ENCODE measurements around the gene HSP90AB1. TPM values are rescaled to one million over a fixed set of nuclear protein-coding genes. Genes with fewer than 3 reads are reported as not detected.

The HSP90AB1 gene
- total RNA-seq, 4 donors from 2014 or later, result 105 to 371 (median 242) TPM

GRCh38 chr6:44275271-44275748 is 28.4 kb downstream of the HSP90AB1 start:
- TF ChIP-seq POLR2AphosphoS5 (IDR thresholded peaks at IDR 0.05) (no peak), EP300 (IDR thresholded peaks at IDR 0.05; ENCODE audit: low read depth) (no peak), CTCF (IDR thresholded peaks at IDR 0.05) (no peak), POLR2A (IDR thresholded peaks at IDR 0.05) (no peak)
- intact Hi-C loops (cut with DNase I; ENCODE audit: low total_unique reads) (loop anchor here (10.0 kb wide), 1 partner anchor 59 kb away; no protein-coding TSS in a partner anchor), in situ Hi-C loops (cut with MboI; ENCODE audit: low pct_ligation_motif_present in 1 of 4, low pct_unique_long_range_greater_than_20kb in 1 of 4, low sequenced_read_pairs in 3 of 4) (no loop called here)
- WGBS, 2 donors (ENCODE audit: low coverage in 1 of 2), result 93% methylated on average over 59 of the region's 59 CpGs; no CpG with 5 or more reads in 1 of the 2 donors
- Histone ChIP-seq H3K27ac (no peak overlapping the region), H3K4me1 (peaks cover 0 to 14% (median 12%) of the 10 kb centered on the region in 4 donors), H3K27me3 (peaks cover 84% of the 10 kb centered on the region), H3K4me3 (peak overlapping the region in 1 of 4 donors; percentile 36), H3K36me3 (no peaks in the 10 kb centered on the region), H3K9me3 (no peaks in the 10 kb centered on the region)
- no peak for DNase-seq

- Histone ChIP-seq H3K36me3 (no peaks in the 10 kb centered on the region), H3K9me3 (no peaks in the 10 kb centered on the region), H3K27me3 (peaks cover 85% of the 10 kb centered on the region), H3K4me1 (peaks cover 0 to 11% (median 9%) of the 10 kb centered on the region in 4 donors), H3K4me3 (peak overlapping the region in 2 of 4 donors; percentile 14 to 36), H3K27ac (no peak overlapping the region)
- in situ Hi-C loops (cut with MboI; ENCODE audit: low pct_ligation_motif_present in 1 of 4, low pct_unique_long_range_greater_than_20kb in 1 of 4, low sequenced_read_pairs in 3 of 4) (no loop called here), intact Hi-C loops (cut with DNase I; ENCODE audit: low total_unique reads) (loop anchor here (10.0 kb wide), 1 partner anchor 59 kb away; no protein-coding TSS in a partner anchor)
- TF ChIP-seq POLR2AphosphoS5 (IDR thresholded peaks at IDR 0.05), result no peak
- TF ChIP-seq EP300 (IDR thresholded peaks at IDR 0.05; ENCODE audit: low read depth), result no peak
- TF ChIP-seq POLR2A (IDR thresholded peaks at IDR 0.05), result no peak
- no peak for TF ChIP-seq CTCF (IDR thresholded peaks at IDR 0.05)
- DNase-seq, result no peak
- 25% methylated on average over 60 of the region's 109 CpGs; no CpG with 5 or more reads in 1 of the 2 donors for WGBS, 2 donors (ENCODE audit: low coverage in 1 of 2)
Measured at GRCh38 chr6:44275749-44276648, 29.1 kb downstream of the HSP90AB1 start.

- Histone ChIP-seq H3K4me3 (no peak overlapping the region), H3K27ac (no peak overlapping the region), H3K36me3 (no peaks in the 10 kb centered on the region), H3K9me3 (no peaks in the 10 kb centered on the region), H3K27me3 (peaks cover 75% of the 10 kb centered on the region), H3K4me1 (peaks cover 0 to 11% (median 9%) of the 10 kb centered on the region in 4 donors)
- in situ Hi-C loops (cut with MboI; ENCODE audit: low pct_ligation_motif_present in 1 of 4, low pct_unique_long_range_greater_than_20kb in 1 of 4, low sequenced_read_pairs in 3 of 4) (no loop called here), intact Hi-C loops (cut with DNase I; ENCODE audit: low total_unique reads) (loop anchor here (10.0 kb wide), 1 partner anchor 58 kb away; no protein-coding TSS in a partner anchor)
- no peak for TF ChIP-seq POLR2AphosphoS5 (IDR thresholded peaks at IDR 0.05)
- TF ChIP-seq CTCF (IDR thresholded peaks at IDR 0.05), result no peak
- TF ChIP-seq EP300 (IDR thresholded peaks at IDR 0.05; ENCODE audit: low read depth), result no peak
- TF ChIP-seq POLR2A (IDR thresholded peaks at IDR 0.05), result no peak
- no peak for DNase-seq
- 79% methylated on average over 23 of the region's 23 CpGs; no CpG with 5 or more reads in 1 of the 2 donors for WGBS, 2 donors (ENCODE audit: low coverage in 1 of 2)
Measured at GRCh38 chr6:44276667-44277640, 30.1 kb downstream of the HSP90AB1 start.
